Vagina (tissue), 2 donors: ENCODE data around the gene EYS.

Experiments used
- CTCF ChIP-seq, 3 experiments: fragments of 450-650 bp in 2 of 3; fragments of 200-600 bp in 1 of 3; sonication (generic) in 1 of 3; IDR thresholded peaks; one replicate each; pipeline ENCODE4 v1.5.1; 2017 to 2019; ENCODE audit warnings: antibody characterized with exemption in 3 of 3, mild to moderate bottlenecking in 2 of 3, moderate library complexity in 2 of 3
- POLR2AphosphoS5 ChIP-seq, 2 donors: sonication (generic); formaldehyde crosslinking; IDR thresholded peaks; one replicate each; pipeline ENCODE4 v1.9.0; 2017; ENCODE audit warnings: antibody characterized with exemption in 2 of 2, mild to moderate bottlenecking in 2 of 2, low read depth in 1 of 2; ENCODE audit not compliant: insufficient read depth in 1 of 2

DNA sequence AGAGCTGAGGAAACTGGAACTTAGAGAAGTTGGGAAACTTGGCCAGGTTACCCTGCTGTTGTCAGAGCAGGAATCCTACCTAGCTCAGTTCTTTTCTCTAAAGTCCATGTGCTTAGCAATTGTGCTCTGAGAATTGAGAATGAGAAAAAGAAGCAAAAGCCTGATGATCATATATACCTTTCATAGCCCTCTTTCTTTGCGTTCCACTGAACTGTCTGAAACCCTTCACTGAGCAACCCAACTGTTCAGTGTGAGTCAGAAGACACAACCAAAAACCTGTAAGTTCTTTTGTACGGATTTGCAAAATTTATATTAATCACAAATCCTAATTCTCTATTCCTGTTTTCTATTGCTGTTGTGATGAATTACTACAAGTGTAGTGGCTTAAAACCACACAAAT, 1990.9 kb downstream of the EYS start:
- TF ChIP-seq POLR2AphosphoS5 (IDR thresholded peaks at IDR 0.05; ENCODE audit: insufficient read depth in 1 of 2, low read depth in 1 of 2): no peak
- no peak for TF ChIP-seq CTCF (IDR thresholded peaks at IDR 0.05)
